ENCODE data around the gene RBPJL. TPM values are rescaled to one million over a fixed set of nuclear protein-coding genes. Genes with fewer than 3 reads are reported as not detected.

Gene RBPJL
- total RNA-seq, 1 experiment from 2014 or later, result not detected

DNA sequence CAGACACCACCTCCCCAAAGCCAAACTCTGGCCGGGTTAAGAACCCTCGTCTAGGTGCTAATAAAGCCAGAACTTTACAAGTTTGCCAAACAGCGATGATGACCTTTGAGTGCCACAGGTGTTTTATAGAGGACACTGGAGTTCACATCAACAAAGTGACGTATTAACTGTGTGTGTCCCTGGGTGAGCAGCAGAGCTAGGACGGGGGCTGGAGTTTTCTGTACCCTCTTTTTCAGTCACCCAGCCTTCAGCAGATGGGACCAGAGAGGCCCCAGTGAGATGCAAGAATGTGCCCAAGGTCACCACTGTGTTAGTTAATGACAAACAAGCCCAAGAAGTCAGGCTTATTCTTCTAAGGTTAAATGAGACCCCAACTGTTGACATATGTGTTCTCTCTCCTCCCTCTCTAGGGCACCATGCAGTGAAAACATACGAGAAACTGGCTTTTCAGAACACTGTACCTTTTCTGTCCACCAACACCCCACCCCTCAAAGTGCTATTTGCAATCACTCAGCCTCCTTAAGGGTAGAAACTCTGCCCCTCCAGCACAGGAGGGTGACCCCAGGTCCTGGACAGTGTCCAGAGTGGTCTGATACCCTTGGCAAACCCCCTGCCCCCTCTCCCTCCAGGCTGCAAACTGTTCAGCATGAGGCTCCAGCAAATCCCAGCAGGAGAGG is 36.4 kb downstream of the RBPJL start:
- H3K4me1 ChIP-seq (ENCODE audit: control insufficient read depth in 1 of 2, insufficient read depth in 2 of 2, low read length in 2 of 2), result peaks cover 92 to 98% of the 10 kb centered on the region in 2 experiments
- intact Hi-C loops (cut with micrococcal nuclease), result no loop called here
- no peaks in the 10 kb centered on the region for H4K20me1 ChIP-seq (ENCODE audit: insufficient read depth)
- TF ChIP-seq YY1 (IDR thresholded peaks at IDR 0.05; ENCODE audit: extremely low read depth, insufficient replicate concordance, low read depth, low read length) (no peak), POLR2A (IDR thresholded peaks at IDR 0.05; ENCODE audit: borderline replicate concordance, extremely low read depth, insufficient read depth, insufficient read length) (no peak), REST (IDR thresholded peaks at IDR 0.05; ENCODE audit: low read depth) (no peak), RAD21 (IDR thresholded peaks at IDR 0.05; ENCODE audit: low read depth) (no peak), TCF7L2 (IDR thresholded peaks at IDR 0.05; ENCODE audit: borderline replicate concordance, extremely low read depth, insufficient read depth, insufficient read length) (no peak), SRF (IDR thresholded peaks at IDR 0.05; ENCODE audit: low read depth) (no peak), EZH2phosphoT487 (IDR thresholded peaks at IDR 0.05; ENCODE audit: borderline replicate concordance) (no peak), ZNF274 (IDR thresholded peaks at IDR 0.05; ENCODE audit: low read depth, low read length) (no peak)
- TF ChIP-seq, protein P1, sequence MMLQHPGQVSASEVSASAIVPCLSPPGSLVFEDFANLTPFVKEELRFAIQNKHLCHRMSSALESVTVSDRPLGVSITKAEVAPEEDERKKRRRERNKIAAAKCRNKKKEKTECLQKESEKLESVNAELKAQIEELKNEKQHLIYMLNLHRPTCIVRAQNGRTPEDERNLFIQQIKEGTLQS (IDR thresholded peaks at IDR 0.05), result no peak
- CTCF ChIA-PET, result interaction anchor here (1.0 kb wide), 1 partner anchor 428 kb away, joined by 3 read pairs; no protein-coding TSS in a partner anchor
- RAD21 ChIA-PET (ENCODE audit: low non-redundant PET in 1 of 2, low total read pairs in 2 of 2, uncharacterized antibody in 2 of 2, unreplicated experiment in 2 of 2), result no interaction called here
- peak overlapping the region; percentile 91 for H3K4me2 ChIP-seq (ENCODE audit: low read length)
- H3K27ac ChIP-seq (ENCODE audit: low read depth, low read length), result peak overlapping the region; percentile 82
- H3K36me3 ChIP-seq (ENCODE audit: control insufficient read depth in 1 of 2, insufficient read depth in 2 of 2, low read length in 2 of 2), result peaks cover 0 to 13% of the 10 kb centered on the region in 2 experiments; a peak in 1 of 4 replicates
- H3K79me2 ChIP-seq (ENCODE audit: insufficient read depth, low read length), result peaks cover 100% of the 10 kb centered on the region
- peak overlapping the region; percentile 18 to 82; a peak in 3 of 4 replicates for H3K4me3 ChIP-seq (replicated peaks in 1 of 2; ENCODE audit: low read depth in 1 of 2, low read length in 2 of 2)
- H3K27me3 ChIP-seq (ENCODE audit: insufficient read depth, low read length), result no peaks in the 10 kb centered on the region
- ATAC-seq, result no peak
- no peaks in the 10 kb centered on the region for H3K9me3 ChIP-seq (ENCODE audit: control insufficient read depth in 1 of 2, insufficient read depth in 1 of 2, low read depth in 1 of 2, low read length in 2 of 2)
- no peak overlapping the region for H2AFZ ChIP-seq (ENCODE audit: low read depth, low read length, poor library complexity, severe bottlenecking)
- no peaks in the 10 kb centered on the region for H3K9me2 ChIP-seq (ENCODE audit: insufficient read depth)
- peak overlapping the region; percentile 80 for H3K9ac ChIP-seq (ENCODE audit: low read length)
- DNase-seq (ENCODE audit: low read depth, low spot score), result no peak
- BruUV-seq (replicated peaks), result no TSS peak
- POLR2A ChIA-PET, result interaction anchor here (0.8 to 2.1 kb wide), 9 partner anchors 8 to 31 kb away, joined by 3 to 11 read pairs (median 4); partner anchors contain the start of gene SYS1
